ENCODE data around the gene HAAO.
"Not testable (repeated sequence)": the region's sequence is repeated elsewhere in the genome, so short reads cannot be mapped to it uniquely, and the experiment has no call there.

HAAO gene

DNA sequence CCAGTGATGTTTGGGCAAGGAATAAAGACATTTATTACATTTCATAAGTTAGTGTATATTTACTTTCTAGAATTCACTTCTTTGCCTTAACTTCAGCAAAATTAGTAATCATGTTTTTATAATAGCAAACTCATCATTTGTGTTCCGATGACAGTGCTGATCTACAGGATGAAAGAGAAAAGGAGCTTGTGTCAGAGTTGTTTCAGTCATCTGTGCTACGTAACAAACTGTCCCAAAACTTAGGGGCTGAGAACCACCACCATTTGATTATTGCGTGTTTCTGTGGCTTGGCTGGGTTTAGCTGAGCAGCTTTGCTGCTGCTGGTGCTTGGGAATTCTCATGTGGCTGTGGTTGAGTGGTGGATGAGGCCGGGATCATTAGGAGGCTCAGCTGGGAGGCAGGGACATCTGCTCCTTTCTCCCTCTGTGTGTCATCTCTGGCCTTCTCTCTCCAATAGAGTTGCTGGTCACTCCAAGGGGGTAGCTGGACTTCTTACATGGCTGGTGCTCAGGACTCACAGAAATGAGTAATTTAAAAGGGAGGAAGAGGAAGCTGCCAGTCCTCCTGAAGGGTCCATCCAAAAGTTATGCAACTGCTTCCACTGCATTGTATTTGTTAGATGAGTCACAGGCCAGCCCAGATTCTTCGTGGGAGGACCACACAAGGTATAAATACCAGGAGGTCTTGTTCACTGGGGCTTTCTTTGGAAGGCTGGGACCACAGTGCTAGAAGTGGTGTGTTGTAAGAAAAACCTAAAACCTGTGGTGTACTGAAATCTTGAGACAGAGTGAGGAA, 43.4 kb upstream of the HAAO start:
- no peak for TF ChIP-seq CTCF (IDR thresholded peaks at IDR 0.05; ENCODE audit: low read depth, low read length)
- H3K4me3 ChIP-seq (ENCODE audit: low read depth, low read length), result no peak overlapping the region
- no peaks in the 10 kb centered on the region for H3K4me1 ChIP-seq
- H3K27me3 ChIP-seq, result no peaks in the 10 kb centered on the region
- DNase-seq, result no peak
- no peaks in the 10 kb centered on the region for H3K36me3 ChIP-seq
- H3K9me3 ChIP-seq, result no peaks in the 10 kb centered on the region; the same call in 1 of the 2 replicates

DNA sequence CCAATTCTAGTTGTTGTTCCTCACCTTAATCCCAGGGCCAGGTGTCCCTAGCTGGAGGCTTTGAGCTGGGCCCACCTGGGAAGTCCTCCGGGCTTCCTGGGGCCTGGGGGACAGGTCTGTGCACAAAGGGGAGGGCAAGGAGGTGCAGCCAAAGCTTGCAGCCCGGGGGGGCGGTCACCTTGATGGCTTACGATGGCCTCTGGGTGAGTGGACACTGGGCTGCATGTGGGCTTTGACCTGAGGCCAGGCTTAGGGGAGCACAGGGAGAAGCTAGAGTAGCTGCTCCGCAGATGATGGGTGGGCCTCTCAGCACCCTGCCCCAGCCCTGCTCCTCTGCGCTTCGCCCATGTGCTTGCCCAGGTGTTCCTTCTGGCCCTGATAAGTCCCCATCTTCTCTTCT, 41.8 kb upstream of the HAAO start:
- no peak overlapping the region for H3K4me3 ChIP-seq (ENCODE audit: low read depth, low read length)
- H3K36me3 ChIP-seq, result no peaks in the 10 kb centered on the region
- no peaks in the 10 kb centered on the region; the same call in 1 of the 2 replicates for H3K9me3 ChIP-seq
- TF ChIP-seq CTCF (IDR thresholded peaks at IDR 0.05; ENCODE audit: low read depth, low read length), result no peak
- H3K4me1 ChIP-seq, result peaks cover 1% of the 10 kb centered on the region
- DNase-seq, result no peak
- no peaks in the 10 kb centered on the region for H3K27me3 ChIP-seq

DNA sequence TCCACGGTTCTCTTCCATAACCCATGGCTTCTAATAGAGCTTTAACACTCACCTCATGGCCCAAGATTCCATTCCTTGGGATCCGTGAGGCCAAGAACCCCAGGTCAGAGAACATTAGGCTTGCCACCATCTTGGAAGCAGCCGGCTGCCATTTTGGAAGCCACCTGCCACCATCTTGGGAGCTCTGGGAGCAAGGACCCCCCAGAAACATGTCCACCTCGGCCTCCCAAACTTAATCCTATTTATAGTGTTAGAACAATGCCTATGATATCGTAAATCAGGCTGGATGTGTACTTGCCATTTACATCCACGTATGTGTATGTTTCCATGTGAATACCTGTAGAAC, 39.9 kb upstream of the HAAO start:
- H3K4me1 ChIP-seq, result peaks cover 7% of the 10 kb centered on the region
- no peak for TF ChIP-seq CTCF (IDR thresholded peaks at IDR 0.05; ENCODE audit: low read depth, low read length)
- H3K27me3 ChIP-seq, result no peaks in the 10 kb centered on the region

GRCh38 chr2:42831575-42832288, 39.3 kb upstream of the HAAO start:
- not testable (repeated sequence) for DNase-seq; H3K4me3 ChIP-seq (ENCODE audit: low read depth, low read length); H3K36me3 ChIP-seq; H3K4me1 ChIP-seq; H3K9me3 ChIP-seq; H3K27me3 ChIP-seq

More for the DNA sequence above, 39.9 kb upstream of the HAAO start:
- no peak overlapping the region for H3K4me3 ChIP-seq (ENCODE audit: low read depth, low read length)
- H3K36me3 ChIP-seq, result no peaks in the 10 kb centered on the region
- no peak for DNase-seq
- no peaks in the 10 kb centered on the region; the same call in 1 of the 2 replicates for H3K9me3 ChIP-seq

DNA sequence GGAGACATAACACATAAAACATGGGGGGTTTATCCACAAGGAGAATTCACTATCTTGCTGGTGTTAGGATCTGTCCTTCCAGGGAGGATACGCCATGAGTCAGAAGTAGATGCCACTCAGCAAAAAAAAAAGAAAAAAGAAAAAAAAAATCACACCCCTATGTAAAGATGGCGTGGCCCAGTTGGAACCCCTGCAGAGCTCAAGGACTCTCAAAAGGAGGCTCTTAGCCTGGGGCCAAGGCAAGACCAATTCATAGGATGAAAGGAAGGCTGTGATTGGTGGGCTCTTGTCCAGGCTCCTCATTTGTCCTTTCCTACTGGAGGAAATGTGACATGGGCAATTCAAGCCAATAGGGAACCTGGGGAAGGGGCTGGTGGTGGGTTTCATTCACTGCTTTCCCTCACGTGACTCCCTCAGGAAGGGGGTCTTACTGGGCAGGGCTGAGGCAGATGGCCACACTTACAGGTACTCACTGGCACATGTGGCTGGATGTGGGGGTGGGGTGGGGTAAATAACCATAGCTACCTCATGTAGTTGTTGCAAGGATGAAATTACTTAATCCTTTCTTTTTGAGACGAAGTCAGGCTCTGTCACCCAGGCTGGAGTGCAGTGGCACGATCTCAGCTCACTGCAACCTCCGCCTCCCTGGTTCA, 38.7 kb upstream of the HAAO start:
- Histone ChIP-seq H3K4me1 (peaks cover 7% of the 10 kb centered on the region), H3K36me3 (no peaks in the 10 kb centered on the region), H3K9me3 (no peaks in the 10 kb centered on the region; the same call in 1 of the 2 replicates), H3K27me3 (no peaks in the 10 kb centered on the region), H3K4me3 (ENCODE audit: low read depth, low read length) (no peak overlapping the region)
- DNase-seq, result no peak
- TF ChIP-seq CTCF (IDR thresholded peaks at IDR 0.05; ENCODE audit: low read depth, low read length), result no peak

- DNase-seq, result no peak
- Histone ChIP-seq H3K4me1 (peaks cover 7% of the 10 kb centered on the region), H3K4me3 (ENCODE audit: low read depth, low read length) (no peak overlapping the region), H3K9me3 (no peaks in the 10 kb centered on the region), H3K36me3 (no peaks in the 10 kb centered on the region), H3K27me3 (no peaks in the 10 kb centered on the region)
- TF ChIP-seq CTCF (IDR thresholded peaks at IDR 0.05; ENCODE audit: low read depth, low read length), result no peak
Observed at GRCh38 chr2:42829671-42830440, 37.5 kb upstream of the HAAO start.
